ENCODE measurements around the gene BACH2. TPM values are rescaled to one million over a fixed set of nuclear protein-coding genes. Genes with fewer than 3 reads are reported as not detected.

Gene BACH2
- total and polyA plus RNA-seq, 2 of the 4 experiments (the other 2 are of a cell fraction) = 1.3 to 1.4 TPM

DNA sequence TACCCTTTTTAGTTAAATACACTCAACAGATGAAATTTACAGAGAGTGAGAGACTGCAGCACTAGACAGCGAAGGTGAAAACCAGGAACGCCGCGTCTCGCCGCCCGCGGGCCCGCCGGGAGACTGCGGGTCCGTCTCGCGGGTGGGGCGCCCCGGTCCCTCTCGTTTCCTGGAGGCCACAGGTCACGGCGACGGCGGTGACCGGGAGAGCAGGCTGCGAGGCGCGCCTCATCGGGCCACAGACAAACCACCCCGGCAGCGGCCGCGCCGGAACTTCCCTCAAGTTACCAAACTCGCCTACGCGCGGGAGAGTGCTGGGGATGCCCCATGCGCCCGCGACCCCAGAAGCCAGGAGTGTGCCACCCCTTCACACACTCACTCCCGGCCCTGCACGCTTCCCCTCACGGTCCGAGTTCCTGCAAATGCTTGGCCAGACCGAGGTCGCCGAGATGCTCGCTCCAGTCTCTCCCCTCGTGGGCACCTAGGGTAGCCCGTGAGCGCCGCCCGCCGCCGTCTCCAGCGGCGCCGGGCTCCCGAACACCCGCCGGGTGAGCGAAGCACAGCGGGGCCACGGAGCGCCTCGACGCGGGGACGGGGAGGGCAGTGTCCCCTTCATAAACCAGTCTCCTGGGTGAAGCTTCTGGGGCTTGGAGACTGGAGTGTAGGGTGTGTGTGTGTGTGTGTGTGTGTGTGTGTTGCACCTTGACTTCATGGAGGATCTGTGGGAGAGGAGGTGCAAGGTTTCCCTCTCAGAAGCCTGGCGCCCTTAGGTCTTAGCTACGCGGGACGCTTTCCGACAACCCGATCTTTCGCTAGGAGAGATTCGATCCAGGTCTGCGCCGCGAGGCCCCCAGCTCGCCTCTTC, 1.4 kb downstream of the BACH2 start (continued):
- TF ChIP-seq, protein P1, sequence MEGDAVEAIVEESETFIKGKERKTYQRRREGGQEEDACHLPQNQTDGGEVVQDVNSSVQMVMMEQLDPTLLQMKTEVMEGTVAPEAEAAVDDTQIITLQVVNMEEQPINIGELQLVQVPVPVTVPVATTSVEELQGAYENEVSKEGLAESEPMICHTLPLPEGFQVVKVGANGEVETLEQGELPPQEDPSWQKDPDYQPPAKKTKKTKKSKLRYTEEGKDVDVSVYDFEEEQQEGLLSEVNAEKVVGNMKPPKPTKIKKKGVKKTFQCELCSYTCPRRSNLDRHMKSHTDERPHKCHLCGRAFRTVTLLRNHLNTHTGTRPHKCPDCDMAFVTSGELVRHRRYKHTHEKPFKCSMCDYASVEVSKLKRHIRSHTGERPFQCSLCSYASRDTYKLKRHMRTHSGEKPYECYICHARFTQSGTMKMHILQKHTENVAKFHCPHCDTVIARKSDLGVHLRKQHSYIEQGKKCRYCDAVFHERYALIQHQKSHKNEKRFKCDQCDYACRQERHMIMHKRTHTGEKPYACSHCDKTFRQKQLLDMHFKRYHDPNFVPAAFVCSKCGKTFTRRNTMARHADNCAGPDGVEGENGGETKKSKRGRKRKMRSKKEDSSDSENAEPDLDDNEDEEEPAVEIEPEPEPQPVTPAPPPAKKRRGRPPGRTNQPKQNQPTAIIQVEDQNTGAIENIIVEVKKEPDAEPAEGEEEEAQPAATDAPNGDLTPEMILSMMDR (conservative IDR thresholded peaks at IDR 0.05; ENCODE audit: low read depth, low read length) = peak; percentile 39

DNA sequence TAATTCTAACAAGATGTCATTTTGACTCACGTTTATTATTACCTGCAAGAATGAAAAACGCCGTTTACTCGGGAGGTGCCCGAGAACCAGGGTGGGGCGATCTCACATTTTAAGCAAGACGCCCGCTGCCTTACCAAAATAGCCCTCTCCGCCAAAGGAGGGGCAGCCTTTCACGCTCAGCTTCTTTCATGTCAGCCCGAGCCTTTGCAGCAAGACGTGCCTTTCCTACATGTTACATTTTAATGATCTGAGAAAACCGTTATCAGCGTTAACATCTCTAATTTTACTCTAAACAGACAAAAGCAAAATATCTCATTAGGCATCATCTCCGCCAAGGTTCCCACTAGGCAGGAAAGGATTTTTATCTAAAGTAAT, 2.0 kb downstream of the BACH2 start:
- no TSS peak for BruUV-seq (replicated peaks)
- Histone ChIP-seq H4K91ac (ENCODE audit: insufficient read depth, low read depth, low read length) (no peak overlapping the region), H3K4ac (ENCODE audit: low read depth, low read length) (no peak overlapping the region), H3K14ac (replicated peaks; ENCODE audit: low read depth, low read length) (no peak overlapping the region), H4K5ac (ENCODE audit: low read depth, low read length) (no peak overlapping the region), H3K23ac (ENCODE audit: low read depth, low read length) (0 out of 2 replicates have a peak overlapping the region, but pooled peaks have one; percentile 24), H2BK15ac (ENCODE audit: low read depth, low read length) (no peak overlapping the region), H2AK9ac (replicated peaks; ENCODE audit: low read depth, low read length, poor library complexity) (no peak overlapping the region), H3K27ac (ENCODE audit: insufficient read depth, low read length) (no peak overlapping the region), H3K9me1 (ENCODE audit: insufficient read depth, low read length) (no peaks in the 10 kb centered on the region), H4K20me1 (ENCODE audit: insufficient read depth, low read length) (no peaks in the 10 kb centered on the region; the same call in 1 of the 2 replicates), H3K18ac (ENCODE audit: low read depth, low read length) (no peak overlapping the region), H2BK5ac (ENCODE audit: low read depth, low read length, poor library complexity, severe bottlenecking) (no peak overlapping the region), H3K9me3 (ENCODE audit: control insufficient read depth, insufficient read depth, low read length) (no peaks in the 10 kb centered on the region), H3K9ac (ENCODE audit: low read depth, low read length) (no peak overlapping the region), H3K4me3 (ENCODE audit: insufficient read depth, low read depth, low read length) (peak overlapping the region; percentile 56; the same call in 1 of the 2 replicates), H3K36me3 (ENCODE audit: control insufficient read depth, insufficient read depth, low read length) (no peaks in the 10 kb centered on the region), H3K79me1 (ENCODE audit: low read depth in 1 of 2, low read length in 2 of 2) (no peaks in the 10 kb centered on the region), H3K4me2 (ENCODE audit: low read depth, low read length) (peak overlapping the region; percentile 37; the same call in 1 of the 2 replicates), H3K4me1 (ENCODE audit: control insufficient read depth, insufficient read depth, low read length) (no peaks in the 10 kb centered on the region; the same call in 1 of the 2 replicates), H4K8ac (ENCODE audit: low read depth in 2 of 2, low read length in 2 of 2) (no peak overlapping the region), H3K56ac (ENCODE audit: extremely low read depth, insufficient read depth, low read length) (no peak overlapping the region), H2BK120ac (ENCODE audit: low read depth, low read length) (no peak overlapping the region), H2BK20ac (ENCODE audit: low read depth, low read length) (no peak overlapping the region), H2AFZ (replicated peaks; ENCODE audit: low read length, poor library complexity) (no peak overlapping the region), H3K27me3 (ENCODE audit: control insufficient read depth, insufficient read depth, low read length) (peaks cover 14% of the 10 kb centered on the region), H2AK5ac (ENCODE audit: low read depth, low read length) (no peak overlapping the region; the same call in 1 of the 2 replicates)
- WGBS, 2 experiments (ENCODE audit: extremely low coverage in 2 of 2, insufficient read length in 1 of 2) = 64% methylated on average over 5 of the region's 15 CpGs; no CpG with 5 or more reads in 1 of the 2 experiments
- no peak for DNase-seq
- CTCF ChIA-PET = interaction anchor here (1.7 kb wide), 1 partner anchor 354 kb away, joined by 4 read pairs; no protein-coding TSS in a partner anchor
- in situ Hi-C loops (cut with MboI; ENCODE audit: low sequenced_read_pairs) = loop anchor here (10.0 kb wide), 1 partner anchor 200 kb away; no protein-coding TSS in a partner anchor
- intact Hi-C loops (cut with micrococcal nuclease) = no loop called here
- POLR2A ChIA-PET (ENCODE audit: unreplicated experiment) = no interaction called here
- dilution Hi-C loops (cut with HindIII; ENCODE audit: low sequenced_read_pairs, unreplicated experiment) = no loop called here
- ATAC-seq (ENCODE audit: low read depth) = no peak
- TF ChIP-seq CHD1 (IDR thresholded peaks at IDR 0.05; ENCODE audit: low read depth, low read length) (no peak), POLR2A (IDR thresholded peaks at IDR 0.05; ENCODE audit: low read depth, low read length) (no peak), SMC3 (IDR thresholded peaks at IDR 0.05; ENCODE audit: low read depth, low read length) (no peak), FOS (IDR thresholded peaks at IDR 0.05; ENCODE audit: low read depth, low read length) (no peak), BHLHE40 (IDR thresholded peaks at IDR 0.05; ENCODE audit: low read depth, low read length) (no peak), MAFK (IDR thresholded peaks at IDR 0.05; ENCODE audit: low read depth, low read length) (no peak), MAZ (IDR thresholded peaks at IDR 0.05; ENCODE audit: borderline replicate concordance, low read depth, low read length) (no peak), MXI1 (IDR thresholded peaks at IDR 0.05; ENCODE audit: borderline replicate concordance, low read depth, low read length) (no peak)
- TF ChIP-seq, protein P2, sequence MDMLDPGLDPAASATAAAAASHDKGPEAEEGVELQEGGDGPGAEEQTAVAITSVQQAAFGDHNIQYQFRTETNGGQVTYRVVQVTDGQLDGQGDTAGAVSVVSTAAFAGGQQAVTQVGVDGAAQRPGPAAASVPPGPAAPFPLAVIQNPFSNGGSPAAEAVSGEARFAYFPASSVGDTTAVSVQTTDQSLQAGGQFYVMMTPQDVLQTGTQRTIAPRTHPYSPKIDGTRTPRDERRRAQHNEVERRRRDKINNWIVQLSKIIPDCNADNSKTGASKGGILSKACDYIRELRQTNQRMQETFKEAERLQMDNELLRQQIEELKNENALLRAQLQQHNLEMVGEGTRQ (IDR thresholded peaks at IDR 0.05; ENCODE audit: low read depth, low read length) = no peak
- TF ChIP-seq, protein P1 (conservative IDR thresholded peaks at IDR 0.05; ENCODE audit: low read depth, low read length) = no peak
